Neural progenitor cell (in vitro differentiated cells): ENCODE results near the gene TLR1. TPM values are rescaled to one million over a fixed set of nuclear protein-coding genes. Genes with fewer than 3 reads are reported as not detected.
"Not testable (repeated sequence)": the region's sequence is repeated elsewhere in the genome, so short reads cannot be mapped to it uniquely, and the experiment has no call there.

ENCODE experiments used
- DNase-seq: peaks from one replicate; pipeline ENCODE4 v3.0.0-alpha.2; 2016; ENCODE audit warnings: low spot score
- H2AFZ ChIP-seq: fragments of 200-600 bp; sonication (generic); replicated peaks from 2 replicates; pipeline ENCODE4 v1.6.1; 2016; ENCODE audit warnings: antibody characterized with exemption
- H3F3A ChIP-seq: fragments of 200-600 bp; sonication (generic); 2 replicates; pipeline ENCODE4 v1.6.1; 2016; ENCODE audit warnings: antibody characterized with exemption, low read depth
- H3K27ac ChIP-seq: fragments of 200-600 bp; sonication (generic); 2 replicates; pipeline ENCODE4 v1.5.1; 2016; ENCODE audit warnings: mild to moderate bottlenecking
- H3K27me3 ChIP-seq: fragments of 200-600 bp; sonication (generic); 2 replicates; pipeline ENCODE4 v1.6.1; 2016; ENCODE audit warnings: mild to moderate bottlenecking, moderate library complexity
- H3K36me3 ChIP-seq: fragments of 200-600 bp; sonication (generic); 2 replicates; pipeline ENCODE4 v1.5.1; 2016
- H3K4me1 ChIP-seq: fragments of 200-600 bp; sonication (generic); 2 replicates; pipeline ENCODE4 v1.6.1; 2016; ENCODE audit warnings: mixed run types
- H3K4me2 ChIP-seq: fragments of 200-600 bp; sonication (generic); 2 replicates; pipeline ENCODE4 v1.6.1; 2016
- H3K4me3 ChIP-seq: fragments of 200-600 bp; sonication (generic); 2 replicates; pipeline ENCODE4 v1.5.1; 2016
- H3K79me2 ChIP-seq: fragments of 200-600 bp; sonication (generic); 2 replicates; pipeline ENCODE4 v1.6.1; 2016; ENCODE audit warnings: low read depth
- H3K9ac ChIP-seq: fragments of 200-600 bp; sonication (generic); 2 replicates; pipeline ENCODE4 v1.6.1; 2016
- H3K9me3 ChIP-seq: fragments of 200-600 bp; sonication (generic); 2 replicates; pipeline ENCODE4 v1.5.1; 2016; ENCODE audit warnings: low read depth
- H4K20me1 ChIP-seq: fragments of 200-600 bp; sonication (generic); 2 replicates; pipeline ENCODE4 v1.6.1; 2016; ENCODE audit warnings: low read depth
- H3K27ac Mint-ChIP-seq: 3 replicates; pipeline ENCODE4 v1.8.0; 2021; ENCODE audit warnings: mixed read lengths
- H3K27me3 Mint-ChIP-seq: 2 replicates; pipeline ENCODE4 v1.8.0; 2022; ENCODE audit warnings: low read depth, mild to moderate bottlenecking, inconsistent platforms, moderate library complexity, mixed read lengths; ENCODE audit not compliant: insufficient read depth
- H3K36me3 Mint-ChIP-seq: 3 replicates; pipeline ENCODE4 v1.8.0; 2021; ENCODE audit warnings: mixed read lengths
- H3K4me1 Mint-ChIP-seq: 3 replicates; pipeline ENCODE4 v1.8.0; 2021; ENCODE audit warnings: mixed read lengths
- H3K4me3 Mint-ChIP-seq: 3 replicates; pipeline ENCODE4 v1.8.0; 2021; ENCODE audit warnings: mild to moderate bottlenecking, moderate library complexity, mixed read lengths
- H3K9me3 Mint-ChIP-seq: 3 replicates; pipeline ENCODE4 v1.8.0; 2020; ENCODE audit warnings: mixed read lengths
- CTCF ChIP-seq: fragments of 200-600 bp; sonication (generic); IDR thresholded peaks from 2 replicates; pipeline ENCODE4 v1.5.1; 2017; ENCODE audit warnings: antibody characterized with exemption, mild to moderate bottlenecking
- EZH2 ChIP-seq: fragments of 200-600 bp; sonication (generic); IDR thresholded peaks from 2 replicates; pipeline ENCODE4 v1.6.1; 2017; ENCODE audit warnings: antibody characterized with exemption, mild to moderate bottlenecking, moderate library complexity
- EZH2phosphoT487 ChIP-seq: fragments of 200-600 bp; sonication (generic); IDR thresholded peaks from 2 replicates; pipeline ENCODE4 v1.6.1; 2017; ENCODE audit warnings: antibody characterized with exemption
- total RNA-seq: library from RNA; depleted of rRNA; stranded (reverse); fragments of >200 nt; gene quantifications from 2 replicates; pipeline ENCODE4 v1.2.3, GENCODE V29; 2015; ENCODE audit warnings: low replicate concordance

TLR1 gene
- total RNA-seq, 1 donor from 2014 or later = not detected

GRCh38 chr4:38806251-38806650, 1.7 kb upstream of the TLR1 start:
- not testable (repeated sequence) for H3K27me3 Mint-ChIP-seq, H3K4me3 Mint-ChIP-seq, DNase-seq, H3K27ac ChIP-seq, H3F3A ChIP-seq, H3K4me1 Mint-ChIP-seq, H3K9ac ChIP-seq, H3K9me3 ChIP-seq, H3K27me3 ChIP-seq, H3K4me1 ChIP-seq, H3K36me3 Mint-ChIP-seq, H4K20me1 ChIP-seq, H3K36me3 ChIP-seq, H3K79me2 ChIP-seq, H3K27ac Mint-ChIP-seq, H2AFZ ChIP-seq, H3K4me3 ChIP-seq, H3K4me2 ChIP-seq
- H3K9me3 Mint-ChIP-seq = peaks cover 21% of the 10 kb centered on the region

- Mint-ChIP-seq H3K36me3 (peaks cover 3% of the 10 kb centered on the region), H3K27ac (no peak overlapping the region), H3K27me3 (peaks cover 4% of the 10 kb centered on the region), H3K9me3 (peaks cover 27% of the 10 kb centered on the region), H3K4me1 (peaks cover 6% of the 10 kb centered on the region), H3K4me3 (no peak overlapping the region)
- no peaks in the 10 kb centered on the region for H3K79me2 ChIP-seq
- no peak overlapping the region for H2AFZ ChIP-seq
- no peak overlapping the region for H3K27ac ChIP-seq
- H3K4me1 ChIP-seq = peaks cover 7% of the 10 kb centered on the region
- TF ChIP-seq CTCF (no peak), EZH2phosphoT487 (no peak), EZH2 (no peak)
- DNase-seq = no peak
- no peaks in the 10 kb centered on the region for H3K36me3 ChIP-seq
- no peaks in the 10 kb centered on the region for H3F3A ChIP-seq
- H3K27me3 ChIP-seq = no peaks in the 10 kb centered on the region
- no peak overlapping the region for H3K4me3 ChIP-seq
- no peak overlapping the region for H3K9ac ChIP-seq
- no peak overlapping the region for H3K4me2 ChIP-seq
- H4K20me1 ChIP-seq = no peaks in the 10 kb centered on the region
- peaks cover 4% of the 10 kb centered on the region for H3K9me3 ChIP-seq
Observed at GRCh38 chr4:38805530-38806145, 1.0 kb upstream of the TLR1 start.

- peaks cover 28% of the 10 kb centered on the region for H3K9me3 Mint-ChIP-seq
- no peak overlapping the region for H3K4me2 ChIP-seq
Observed at GRCh38 chr4:38803833-38804653, 548 bp downstream of the TLR1 start.

More at GRCh38 chr4:38803833-38804653, 548 bp downstream of the TLR1 start:
- H2AFZ ChIP-seq = peak overlapping the region; percentile 34
- H3K27me3 Mint-ChIP-seq = peaks cover 5% of the 10 kb centered on the region
- H3K27ac ChIP-seq = no peak overlapping the region
- no peaks in the 10 kb centered on the region for H3K4me1 ChIP-seq
- H3K9ac ChIP-seq = no peak overlapping the region
- DNase-seq = no peak
- peaks cover 3% of the 10 kb centered on the region for H3K36me3 Mint-ChIP-seq
- no peak overlapping the region for H3K4me3 Mint-ChIP-seq
- H3K27me3 ChIP-seq = no peaks in the 10 kb centered on the region
- no peaks in the 10 kb centered on the region for H3F3A ChIP-seq
- no peak overlapping the region for H3K4me3 ChIP-seq
- H3K79me2 ChIP-seq = no peaks in the 10 kb centered on the region
- no peak for TF ChIP-seq EZH2
- no peak for TF ChIP-seq EZH2phosphoT487
- TF ChIP-seq CTCF = no peak
- H4K20me1 ChIP-seq = no peaks in the 10 kb centered on the region
- peaks cover 4% of the 10 kb centered on the region for H3K9me3 ChIP-seq
- H3K4me1 Mint-ChIP-seq = peaks cover 3% of the 10 kb centered on the region
- no peaks in the 10 kb centered on the region for H3K36me3 ChIP-seq
- no peak overlapping the region for H3K27ac Mint-ChIP-seq
